Stimulated activated CD4-positive, alpha-beta T cell treated with anti-CD3 and anti-CD28 coated beads, Interleukin-4, amount 100 ng/mL, for 48 hours (primary cell): Measurements from ENCODE around the gene TSEN2.
A peak's percentile ranks its signal among the peaks of the same experiment; 100 is the strongest.

Experiments
- DNase-seq, 2 donors: peaks; one replicate each; pipeline ENCODE4 v3.0.0-alpha.2; 2020; ENCODE audit warnings: low read depth in 2 of 2

TSEN2 gene

DNA sequence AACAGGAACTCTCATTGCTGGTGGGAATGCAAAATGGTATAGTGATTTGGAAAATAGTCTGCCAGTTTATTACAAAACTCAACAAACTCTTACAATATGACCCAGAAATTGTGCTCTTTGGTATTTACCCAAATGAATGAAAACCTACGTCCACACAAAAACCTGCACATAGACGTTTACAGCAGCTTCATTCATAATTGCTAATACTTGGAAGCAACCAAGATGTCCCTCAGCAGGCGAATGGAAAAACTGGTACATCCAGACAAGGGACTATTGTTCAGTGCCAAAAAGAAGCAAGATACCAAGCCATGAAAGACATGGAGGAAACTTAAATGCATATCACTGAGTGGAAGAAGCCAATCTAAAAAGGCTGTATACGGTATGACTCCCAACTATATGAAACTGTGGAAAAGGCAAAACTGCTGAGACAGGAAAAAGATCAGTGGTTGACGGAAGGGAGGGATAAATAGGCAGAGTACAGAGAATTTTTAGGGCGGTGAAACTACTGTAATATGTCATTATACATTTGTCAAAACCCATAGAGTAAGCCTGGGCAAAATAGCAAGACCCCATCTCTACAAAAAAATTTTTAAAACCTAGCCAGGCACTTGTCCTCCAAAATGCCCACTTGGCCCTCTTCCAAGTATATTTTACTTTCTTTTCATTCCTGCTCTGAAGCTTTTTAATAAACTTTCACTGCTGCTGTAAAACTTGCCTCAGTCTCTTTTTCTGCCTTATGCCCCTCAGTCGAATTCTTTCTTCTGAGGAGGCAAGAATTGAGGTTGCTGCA is 65.9 kb downstream of the TSEN2 start:
- no peak for DNase-seq

DNA sequence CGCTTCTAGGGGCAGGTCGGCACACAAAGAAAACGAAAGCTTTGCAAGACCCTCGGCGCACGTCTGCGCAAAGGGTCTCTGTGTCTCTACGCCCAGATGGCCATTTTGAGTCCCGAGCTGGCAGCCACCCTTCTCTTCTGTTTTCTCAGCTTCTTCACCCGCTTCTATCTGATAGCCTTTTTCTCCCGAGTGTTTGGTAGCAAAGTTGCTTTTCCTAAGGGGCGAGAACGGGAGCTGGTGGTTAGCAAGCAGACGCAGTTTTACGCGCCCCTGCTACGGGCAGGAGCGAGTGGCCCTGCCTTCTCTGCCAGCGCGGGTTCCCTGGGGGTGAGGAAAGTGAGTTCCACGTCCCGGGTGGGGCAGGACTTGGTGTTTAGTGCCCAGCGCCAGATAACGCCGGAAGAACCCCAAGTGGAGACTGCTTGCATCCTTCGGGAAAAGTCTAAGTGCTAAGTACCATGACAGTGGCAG is 69.7 kb downstream of the TSEN2 start:
- peak in 1 of 2 donors; percentile 4 for DNase-seq

DNA sequence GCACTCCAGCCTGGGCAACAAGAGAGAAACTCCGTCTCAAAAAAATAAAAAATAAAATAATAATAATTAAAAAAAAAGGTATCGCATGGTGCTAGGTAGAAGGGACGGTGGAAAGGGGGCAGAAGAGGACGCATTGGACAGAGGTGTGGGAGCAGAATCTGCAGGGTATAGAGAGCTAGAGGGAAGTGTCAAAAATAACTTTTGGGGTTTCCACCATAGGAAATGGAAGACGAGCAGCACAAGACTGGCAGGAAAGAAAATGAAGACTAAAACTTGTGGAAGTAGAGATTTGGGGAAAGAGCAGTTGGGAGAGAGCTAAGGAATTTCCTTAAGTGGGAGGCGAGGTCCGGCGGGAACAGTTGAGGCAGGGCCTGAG is 72.0 kb downstream of the TSEN2 start:
- DNase-seq, result no peak

DNA sequence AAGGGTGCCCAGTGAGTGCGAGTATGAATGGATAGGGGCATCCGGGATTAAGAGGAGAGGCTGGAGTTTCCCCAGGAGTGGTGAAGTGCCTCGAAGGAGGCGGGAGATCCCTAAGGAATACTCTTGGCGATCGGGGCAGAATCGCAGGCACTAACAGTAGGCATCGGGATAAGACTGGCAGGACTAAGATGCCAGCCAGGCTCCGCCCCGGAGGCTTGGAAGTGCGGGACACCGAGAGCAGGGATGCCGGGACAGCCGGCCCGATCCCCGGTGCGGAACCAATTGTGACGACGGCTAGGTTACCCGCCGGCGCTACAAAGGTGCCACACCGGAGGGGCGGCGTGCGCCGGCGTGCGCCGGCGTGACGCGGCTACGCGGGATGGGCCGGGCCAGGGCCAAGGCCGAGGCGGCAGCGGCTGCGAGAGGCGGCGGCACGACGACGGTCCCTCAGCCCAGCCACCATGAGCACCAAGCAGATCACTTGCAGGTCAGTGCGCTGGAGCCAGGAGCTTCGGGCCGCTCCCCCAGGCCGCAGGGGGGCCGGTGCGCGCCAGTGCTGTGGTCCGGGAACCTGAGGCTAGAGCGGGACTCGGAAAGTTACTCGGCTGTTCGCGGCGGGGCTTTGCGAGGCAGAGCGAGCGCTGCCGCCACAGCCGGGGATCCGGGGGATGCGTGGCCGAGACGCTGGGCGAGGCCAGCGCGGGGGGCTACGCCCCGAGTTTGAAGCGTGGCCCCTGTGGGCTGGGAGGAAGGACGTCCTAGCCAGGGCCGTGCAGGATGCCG is 72.6 kb downstream of the TSEN2 start, which contains the start of gene MKRN2:
Gene MKRN2 (plus strand): TSS at position 398 of the 783 bp plus-strand sequence. CDS start 64 bp downstream, at position 462.
- peak; percentile 78 to 81 for DNase-seq

DNA sequence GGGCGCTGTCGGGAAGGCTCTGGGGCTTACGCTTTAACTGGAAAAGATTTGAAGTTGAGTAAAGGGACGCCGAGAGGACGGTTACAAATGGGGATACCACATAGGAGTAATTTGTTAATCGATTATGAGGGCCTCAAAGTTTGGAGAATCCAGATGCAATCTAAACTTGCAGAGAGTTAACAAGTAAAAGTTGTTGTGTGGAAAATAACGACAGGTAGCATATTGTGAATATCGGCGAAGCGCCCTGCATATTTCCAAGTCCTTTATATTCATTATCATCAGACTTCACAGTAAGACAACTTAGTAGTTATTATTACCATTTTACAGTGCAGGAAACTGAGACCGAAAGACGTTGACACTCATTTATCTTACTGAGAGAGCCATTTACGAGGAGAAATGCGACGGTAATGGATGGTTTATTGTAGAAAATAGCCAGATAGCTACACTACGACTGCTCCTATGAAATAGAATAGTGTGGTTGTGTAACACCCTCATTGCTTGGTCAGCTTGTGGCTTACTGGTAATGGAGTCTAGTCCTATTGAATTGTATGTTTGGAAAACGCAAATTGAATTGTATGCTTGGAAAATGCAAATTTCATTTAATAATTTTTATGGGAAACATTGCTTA is 73.3 kb downstream of the TSEN2 start:
- no peak for DNase-seq

DNA sequence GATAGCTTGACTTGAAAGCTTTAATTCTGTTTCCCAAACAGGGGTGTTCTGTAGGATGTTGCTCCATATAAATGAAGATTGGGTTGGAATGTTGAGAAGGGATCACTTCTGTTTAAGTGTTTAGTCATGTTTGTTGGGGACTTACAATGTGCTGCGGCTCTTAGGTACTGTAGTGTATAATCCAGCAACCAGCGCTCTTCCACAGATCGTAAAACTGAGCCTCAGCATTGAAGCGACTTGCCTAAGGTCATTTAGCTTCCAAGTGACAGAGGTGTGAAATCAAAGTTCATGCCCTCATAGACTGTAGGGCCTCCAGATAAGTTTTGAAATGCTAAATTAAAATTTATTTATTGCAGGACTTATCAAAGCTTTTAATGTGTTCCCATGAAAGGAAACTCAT is 74.4 kb downstream of the TSEN2 start:
- DNase-seq, result no peak

DNA sequence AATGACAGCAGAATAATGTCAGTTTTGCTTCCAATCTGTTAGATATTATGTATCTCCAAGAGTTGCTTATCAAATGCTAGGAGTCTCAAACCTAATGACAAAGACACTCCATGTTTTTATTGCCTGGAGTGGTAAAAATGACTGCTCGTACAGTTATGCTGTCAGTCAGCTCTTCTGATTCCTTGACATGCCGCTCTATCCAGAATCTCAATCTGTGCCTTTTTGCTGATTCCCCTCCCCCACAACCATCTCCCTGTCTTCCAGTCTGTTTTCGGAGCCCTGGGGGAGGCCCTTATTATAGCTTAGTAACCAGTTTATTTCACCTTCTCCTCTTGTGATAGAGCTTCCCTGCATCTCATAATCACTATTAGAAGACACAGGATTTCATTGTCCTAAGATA is 75.2 kb downstream of the TSEN2 start:
- DNase-seq, result no peak

DNA sequence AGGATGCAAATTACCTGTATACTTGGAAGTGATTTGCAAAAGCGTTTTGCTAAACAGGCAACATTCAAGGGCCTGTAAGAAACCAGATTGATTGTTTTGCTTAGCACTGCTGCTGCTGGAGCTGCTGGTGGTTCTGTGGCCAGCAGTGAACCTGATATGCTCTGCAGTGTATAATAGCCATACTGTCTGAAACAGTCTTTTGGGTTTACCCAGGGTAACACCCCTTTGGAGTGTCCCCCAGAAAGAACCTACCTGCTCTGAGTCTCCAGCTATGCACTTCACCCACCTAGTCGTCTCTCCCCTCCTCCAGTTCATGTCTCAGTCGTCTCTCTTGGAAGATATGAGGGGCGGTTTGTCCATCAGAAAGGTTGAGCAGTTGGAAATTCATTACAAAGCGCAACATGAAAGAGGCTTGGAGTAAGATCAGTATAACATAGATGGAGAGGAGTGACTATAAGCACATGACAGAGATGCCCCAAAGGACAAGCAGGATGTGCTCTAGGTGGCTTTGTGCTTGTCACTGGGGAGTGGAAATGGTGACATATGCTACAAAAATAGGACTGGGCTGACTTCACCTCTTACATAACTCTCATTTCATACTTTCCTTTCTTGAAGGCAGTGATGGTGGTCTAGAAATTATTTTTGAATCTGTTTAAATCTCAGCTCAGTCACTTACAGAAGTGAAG is 76.4 kb downstream of the TSEN2 start:
- DNase-seq, result no peak

DNA sequence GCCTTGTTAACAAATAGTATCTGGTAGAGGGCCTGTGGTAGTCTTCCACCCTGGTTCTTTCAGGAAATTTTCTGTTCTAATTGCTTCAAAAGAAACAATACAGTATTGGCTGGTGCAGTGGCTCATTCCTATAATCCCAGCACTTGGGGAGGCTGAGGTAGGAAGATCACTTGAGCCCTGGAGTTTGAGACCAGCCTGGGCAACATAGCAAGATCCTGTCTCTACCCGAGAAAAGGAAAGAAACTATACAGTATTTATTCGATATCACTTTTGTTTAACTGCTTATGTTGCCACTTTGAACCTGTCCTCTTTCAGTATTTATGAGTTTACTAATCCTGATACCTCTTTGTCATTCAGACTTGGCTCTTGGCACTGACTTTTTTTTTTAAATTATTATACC is 77.1 kb downstream of the TSEN2 start:
- no peak for DNase-seq

DNA sequence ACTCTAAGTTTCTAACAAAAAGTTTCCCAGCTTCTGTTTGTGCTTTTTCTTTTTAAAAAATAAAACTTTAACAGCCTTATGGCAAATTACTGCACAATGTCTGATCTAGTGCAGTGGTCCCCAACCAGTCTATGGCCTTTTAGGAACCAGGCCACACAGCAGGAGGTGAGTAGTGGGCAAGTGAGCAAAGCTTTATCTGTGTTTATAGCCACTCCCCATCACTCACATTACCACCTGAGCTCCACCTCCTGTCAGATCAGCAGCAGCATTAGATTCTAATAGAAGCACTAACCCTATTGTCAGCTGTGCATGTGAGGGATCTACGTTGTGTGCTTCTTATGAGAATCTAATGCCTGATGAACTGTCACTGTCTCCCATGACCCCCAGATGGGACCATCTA is 78.2 kb downstream of the TSEN2 start:
- DNase-seq, result no peak

DNA sequence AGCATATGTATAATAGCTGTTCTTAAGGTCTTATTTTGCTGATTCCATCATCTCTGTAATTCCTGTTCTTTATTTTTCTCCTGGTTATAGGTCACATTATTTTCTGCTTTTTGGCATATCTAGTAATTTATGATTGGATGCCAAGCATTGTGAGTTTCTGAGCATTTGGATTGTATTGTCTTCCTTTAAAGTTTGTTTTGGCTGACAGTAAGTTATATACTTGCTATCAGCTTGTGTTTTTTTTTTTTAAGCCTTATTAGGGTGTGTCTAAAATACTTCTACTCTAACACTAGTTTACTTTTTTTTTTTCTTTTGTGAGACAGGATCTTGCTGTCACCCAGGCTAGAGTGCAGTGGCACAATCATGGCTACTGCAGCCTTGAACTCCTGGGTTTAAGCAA is 82.7 kb downstream of the TSEN2 start:
- DNase-seq, result no peak

DNA sequence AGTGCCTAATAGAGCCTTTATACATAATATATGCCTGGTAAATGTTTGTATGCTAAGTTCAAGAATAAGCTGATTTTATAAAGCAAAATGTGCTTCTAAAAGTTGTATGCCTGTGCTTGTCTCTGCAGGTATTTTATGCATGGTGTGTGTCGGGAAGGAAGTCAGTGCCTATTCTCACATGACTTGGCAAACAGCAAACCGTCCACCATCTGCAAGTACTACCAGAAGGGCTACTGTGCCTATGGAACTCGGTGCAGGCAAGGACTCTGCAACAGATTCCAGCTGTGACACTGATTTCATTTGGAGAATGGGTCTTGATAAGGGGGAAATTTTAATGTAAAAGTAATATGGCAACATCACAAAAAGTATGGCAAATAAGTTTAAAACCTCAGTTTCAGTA is 84.5 kb downstream of the TSEN2 start:
- no peak for DNase-seq

DNA sequence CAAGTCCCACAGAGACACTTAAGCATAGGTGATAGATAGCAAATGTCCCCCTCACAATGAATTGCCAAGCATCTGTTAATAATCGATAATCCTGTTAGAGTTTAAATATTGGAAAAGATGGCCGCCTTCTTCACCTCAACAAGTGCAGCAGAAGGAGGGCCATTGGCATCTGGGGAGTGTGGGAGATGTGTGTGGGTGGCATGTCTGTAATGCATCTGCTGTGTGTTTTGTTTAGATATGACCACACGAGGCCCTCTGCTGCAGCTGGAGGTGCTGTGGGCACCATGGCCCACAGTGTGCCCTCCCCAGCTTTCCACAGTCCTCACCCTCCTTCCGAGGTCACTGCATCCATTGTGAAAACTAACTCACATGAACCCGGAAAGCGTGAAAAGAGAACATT is 85.6 kb downstream of the TSEN2 start:
- no peak for DNase-seq

DNA sequence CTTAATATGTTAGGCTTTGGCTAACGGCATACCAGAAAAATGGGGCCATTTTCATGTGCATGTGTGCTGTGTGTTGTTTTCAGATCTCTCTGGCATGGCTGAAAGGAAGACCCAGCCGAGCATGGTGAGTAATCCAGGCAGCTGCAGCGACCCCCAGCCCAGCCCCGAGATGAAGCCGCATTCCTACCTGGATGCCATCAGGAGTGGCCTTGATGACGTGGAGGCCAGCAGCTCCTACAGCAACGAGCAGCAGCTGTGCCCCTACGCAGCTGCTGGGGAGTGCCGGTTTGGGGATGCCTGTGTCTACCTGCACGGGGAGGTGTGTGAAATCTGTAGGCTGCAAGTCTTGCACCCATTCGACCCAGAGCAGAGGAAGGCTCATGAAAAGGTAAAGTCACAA is 87.7 kb downstream of the TSEN2 start:
- DNase-seq, result no peak

DNA sequence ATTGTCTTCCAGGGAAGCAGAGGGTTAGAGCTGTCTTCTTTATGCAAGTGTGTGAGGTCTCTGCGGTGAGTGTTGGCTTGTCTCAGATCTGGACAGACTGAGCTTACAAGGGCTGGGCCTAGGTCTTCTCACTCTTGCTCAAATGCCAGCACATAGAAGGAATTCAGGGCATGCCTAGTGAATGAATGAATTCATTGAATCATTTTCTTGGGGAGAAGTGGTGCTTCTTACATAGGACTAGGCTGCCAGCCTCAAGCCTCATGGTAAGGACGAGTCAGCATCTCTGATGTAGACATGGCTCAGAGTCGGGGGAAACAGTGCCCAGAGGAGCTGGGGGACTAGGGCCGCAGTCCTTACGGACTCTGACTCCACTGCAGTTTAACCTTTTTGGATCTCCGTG is 89.9 kb downstream of the TSEN2 start:
- no peak for DNase-seq

DNA sequence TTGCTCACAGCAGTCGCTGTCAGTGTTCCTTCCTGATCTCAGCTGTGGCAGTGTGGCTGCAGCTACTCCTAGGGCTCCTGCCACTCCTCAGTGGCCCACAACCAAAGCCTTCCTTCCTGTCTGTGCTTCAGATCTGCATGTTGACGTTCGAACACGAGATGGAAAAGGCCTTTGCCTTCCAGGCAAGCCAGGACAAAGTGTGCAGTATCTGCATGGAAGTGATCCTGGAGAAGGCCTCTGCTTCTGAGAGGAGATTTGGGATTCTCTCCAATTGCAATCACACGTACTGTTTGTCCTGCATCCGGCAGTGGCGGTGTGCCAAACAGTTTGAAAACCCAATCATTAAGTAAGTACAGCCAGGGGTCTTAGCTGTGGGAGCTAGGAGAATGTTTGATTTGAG is 90.4 kb downstream of the TSEN2 start:
- no peak for DNase-seq

DNA sequence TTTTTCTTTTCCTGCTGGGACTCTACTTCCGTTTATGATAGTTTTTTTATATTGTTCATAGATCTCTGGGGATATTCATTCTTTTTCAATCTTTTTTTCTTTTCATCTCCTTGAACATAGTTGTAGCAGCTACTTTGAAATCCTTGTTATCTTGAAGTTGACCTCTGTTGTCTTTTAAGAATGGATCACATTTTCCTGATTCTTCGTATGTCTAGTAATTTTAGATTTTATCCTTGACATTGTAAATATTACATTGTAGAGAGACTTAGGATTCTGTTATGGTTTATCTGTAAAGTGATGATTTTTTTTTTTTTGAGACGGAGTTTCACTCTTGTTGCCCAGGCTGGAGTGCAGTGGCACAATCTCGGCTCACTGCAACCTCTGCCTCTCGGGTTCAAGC is 93.1 kb downstream of the TSEN2 start:
- no peak for DNase-seq

DNA sequence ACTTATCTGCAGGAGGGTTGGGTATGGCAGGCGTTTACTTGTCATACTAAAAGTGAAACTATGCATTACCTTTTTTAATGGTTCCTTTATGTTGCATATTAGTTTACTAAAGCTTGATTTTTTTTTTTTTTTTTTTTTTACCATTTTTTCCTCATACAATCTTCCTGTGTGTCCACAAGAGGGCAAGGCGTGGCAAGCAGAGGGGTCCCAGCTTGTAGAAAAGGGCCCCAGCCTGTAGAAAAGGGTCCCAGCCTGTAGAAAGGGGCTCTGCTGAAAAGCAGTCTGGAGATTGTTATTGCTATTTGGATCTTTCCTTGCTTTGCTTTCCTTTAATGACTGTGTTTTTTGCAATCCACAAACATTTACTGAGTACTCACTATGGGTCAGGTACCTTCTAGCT is 94.5 kb downstream of the TSEN2 start:
- DNase-seq, result no peak

DNA sequence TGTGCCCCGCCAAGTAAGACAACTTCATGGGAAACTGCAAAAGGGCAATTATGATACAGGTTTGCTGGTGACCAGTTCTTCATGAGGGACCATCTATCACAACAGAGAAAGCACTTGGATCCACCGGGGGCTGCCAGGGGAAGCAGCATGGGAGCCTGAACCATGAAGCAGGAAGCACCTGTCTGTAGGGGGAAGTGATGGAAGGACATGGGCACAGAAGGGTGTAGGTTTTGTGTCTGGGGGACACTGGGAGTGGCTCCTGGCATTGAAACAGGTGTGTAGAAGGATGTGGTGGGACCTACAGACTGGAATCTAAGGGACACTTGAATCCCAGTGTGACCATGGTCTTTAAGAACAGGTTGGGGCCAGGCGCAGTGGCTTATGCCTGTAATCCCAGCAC is 95.2 kb downstream of the TSEN2 start:
- no peak for DNase-seq

DNA sequence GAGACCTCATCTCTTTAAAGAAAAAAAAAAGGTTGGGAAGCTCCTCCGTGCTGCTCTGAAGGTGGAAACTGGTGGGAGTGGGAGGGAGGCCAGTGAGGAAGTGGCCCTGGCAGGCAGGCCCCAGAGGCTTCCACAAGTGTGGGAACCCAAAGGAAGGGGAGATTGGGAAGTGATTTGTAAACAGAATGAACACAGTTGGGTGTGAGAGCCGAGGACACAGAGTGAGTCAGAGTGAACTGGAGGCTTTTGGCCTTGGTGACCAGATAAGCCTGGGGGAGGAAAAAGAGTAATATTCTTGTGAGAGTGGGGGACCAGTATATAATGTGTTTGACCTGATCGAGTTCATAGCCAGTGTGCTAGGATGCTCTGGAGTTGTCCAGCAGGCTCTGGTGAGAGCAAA is 95.6 kb downstream of the TSEN2 start:
- DNase-seq, result no peak

DNA sequence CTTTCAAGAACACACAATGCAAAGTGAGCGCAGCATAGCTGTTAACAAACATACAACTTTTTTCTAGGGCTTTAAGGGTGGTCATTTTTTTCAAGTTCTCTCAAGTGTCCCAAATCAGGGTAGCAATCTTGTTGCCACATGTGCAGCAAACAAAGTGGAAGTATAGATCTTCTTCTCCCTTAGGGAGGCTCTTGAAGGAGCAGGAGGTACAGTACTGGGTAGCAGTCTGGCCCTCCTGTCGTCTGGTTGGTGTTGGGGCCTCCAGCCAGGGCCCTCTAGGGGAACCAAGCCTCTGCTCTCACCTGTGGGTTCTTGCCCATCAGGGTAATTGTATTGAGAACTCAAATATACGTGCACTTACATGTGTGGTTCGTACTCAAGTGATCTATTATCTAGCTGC is 98.5 kb downstream of the TSEN2 start:
- no peak for DNase-seq
